ENCODE data around the gene COL28A1. TPM values are rescaled to one million over a fixed set of nuclear protein-coding genes. Genes with fewer than 3 reads are reported as not detected.
A peak's percentile ranks its signal among the peaks of the same experiment; 100 is the strongest.

Gene COL28A1
- total RNA-seq, 1 donor from 2014 or later: 0.60 TPM

GRCh38 chr7:7582596-7582995 lies 46.9 kb upstream of the COL28A1 start:
- Histone ChIP-seq H2AFZ (replicated peaks) (no peak overlapping the region), H3K9ac (no peak overlapping the region), H3K4me1 (peaks cover 12% of the 10 kb centered on the region), H3F3A (ENCODE audit: low read depth) (peaks cover 21% of the 10 kb centered on the region), H3K9me3 (ENCODE audit: low read depth) (no peaks in the 10 kb centered on the region), H4K20me1 (ENCODE audit: low read depth) (peaks cover 18% of the 10 kb centered on the region), H3K4me3 (no peak overlapping the region), H3K27me3 (no peaks in the 10 kb centered on the region), H3K36me3 (peaks cover 4% of the 10 kb centered on the region), H3K4me2 (peak overlapping the region; percentile 52), H3K79me2 (ENCODE audit: low read depth) (peaks cover 13% of the 10 kb centered on the region), H3K27ac (no peak overlapping the region)
- Mint-ChIP-seq H3K36me3 (peaks cover 10% of the 10 kb centered on the region), H3K27ac (no peak overlapping the region), H3K4me3 (no peak overlapping the region), H3K4me1 (peaks cover 5% of the 10 kb centered on the region), H3K9me3 (no peaks in the 10 kb centered on the region), H3K27me3 (ENCODE audit: insufficient read depth, low read depth) (no peaks in the 10 kb centered on the region)
- DNase-seq (ENCODE audit: low spot score): no peak
- TF ChIP-seq, protein P1, sequence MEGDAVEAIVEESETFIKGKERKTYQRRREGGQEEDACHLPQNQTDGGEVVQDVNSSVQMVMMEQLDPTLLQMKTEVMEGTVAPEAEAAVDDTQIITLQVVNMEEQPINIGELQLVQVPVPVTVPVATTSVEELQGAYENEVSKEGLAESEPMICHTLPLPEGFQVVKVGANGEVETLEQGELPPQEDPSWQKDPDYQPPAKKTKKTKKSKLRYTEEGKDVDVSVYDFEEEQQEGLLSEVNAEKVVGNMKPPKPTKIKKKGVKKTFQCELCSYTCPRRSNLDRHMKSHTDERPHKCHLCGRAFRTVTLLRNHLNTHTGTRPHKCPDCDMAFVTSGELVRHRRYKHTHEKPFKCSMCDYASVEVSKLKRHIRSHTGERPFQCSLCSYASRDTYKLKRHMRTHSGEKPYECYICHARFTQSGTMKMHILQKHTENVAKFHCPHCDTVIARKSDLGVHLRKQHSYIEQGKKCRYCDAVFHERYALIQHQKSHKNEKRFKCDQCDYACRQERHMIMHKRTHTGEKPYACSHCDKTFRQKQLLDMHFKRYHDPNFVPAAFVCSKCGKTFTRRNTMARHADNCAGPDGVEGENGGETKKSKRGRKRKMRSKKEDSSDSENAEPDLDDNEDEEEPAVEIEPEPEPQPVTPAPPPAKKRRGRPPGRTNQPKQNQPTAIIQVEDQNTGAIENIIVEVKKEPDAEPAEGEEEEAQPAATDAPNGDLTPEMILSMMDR (IDR thresholded peaks at IDR 0.05): no peak
- no peak for TF ChIP-seq EZH2 (IDR thresholded peaks at IDR 0.05)
- TF ChIP-seq EZH2phosphoT487 (IDR thresholded peaks at IDR 0.05): no peak

GRCh38 chr7:7581531-7582179 lies 46.0 kb upstream of the COL28A1 start:
- Histone ChIP-seq H3K79me2 (ENCODE audit: low read depth) (peaks cover 13% of the 10 kb centered on the region), H3K9ac (no peak overlapping the region), H3K36me3 (peaks cover 4% of the 10 kb centered on the region), H3K4me2 (peak overlapping the region; percentile 52), H4K20me1 (ENCODE audit: low read depth) (peaks cover 18% of the 10 kb centered on the region), H3F3A (ENCODE audit: low read depth) (peaks cover 21% of the 10 kb centered on the region), H3K4me1 (peaks cover 12% of the 10 kb centered on the region), H3K27ac (no peak overlapping the region), H3K27me3 (no peaks in the 10 kb centered on the region), H3K4me3 (peak overlapping the region; percentile 10), H3K9me3 (ENCODE audit: low read depth) (no peaks in the 10 kb centered on the region), H2AFZ (replicated peaks) (no peak overlapping the region)
- Mint-ChIP-seq H3K27ac (no peak overlapping the region), H3K4me3 (no peak overlapping the region), H3K9me3 (no peaks in the 10 kb centered on the region), H3K27me3 (ENCODE audit: insufficient read depth, low read depth) (no peaks in the 10 kb centered on the region), H3K36me3 (peaks cover 10% of the 10 kb centered on the region), H3K4me1 (peaks cover 5% of the 10 kb centered on the region)
- TF ChIP-seq EZH2 (IDR thresholded peaks at IDR 0.05) (no peak), EZH2phosphoT487 (IDR thresholded peaks at IDR 0.05) (peak; percentile 58)
- TF ChIP-seq, protein P1 (IDR thresholded peaks at IDR 0.05): no peak
- peak; percentile 77 for DNase-seq (ENCODE audit: low spot score)

- peaks cover 10% of the 10 kb centered on the region for H3K36me3 Mint-ChIP-seq
- H3K4me3 Mint-ChIP-seq: no peak overlapping the region
- no peaks in the 10 kb centered on the region for H3K27me3 Mint-ChIP-seq (ENCODE audit: insufficient read depth, low read depth)
- peaks cover 5% of the 10 kb centered on the region for H3K4me1 Mint-ChIP-seq
- no peaks in the 10 kb centered on the region for H3K27me3 ChIP-seq
- peaks cover 21% of the 10 kb centered on the region for H3F3A ChIP-seq (ENCODE audit: low read depth)
- H3K79me2 ChIP-seq (ENCODE audit: low read depth): peaks cover 22% of the 10 kb centered on the region
- H3K4me3 ChIP-seq: no peak overlapping the region
- H3K9me3 Mint-ChIP-seq: no peaks in the 10 kb centered on the region
- no peak overlapping the region for H2AFZ ChIP-seq (replicated peaks)
- no peak overlapping the region for H3K9ac ChIP-seq
- no peak overlapping the region for H3K27ac ChIP-seq
- no peak overlapping the region for H3K4me2 ChIP-seq
- TF ChIP-seq EZH2 (IDR thresholded peaks at IDR 0.05): no peak
- no peak overlapping the region for H3K27ac Mint-ChIP-seq
- no peak for DNase-seq (ENCODE audit: low spot score)
- peaks cover 4% of the 10 kb centered on the region for H3K36me3 ChIP-seq
- peaks cover 18% of the 10 kb centered on the region for H4K20me1 ChIP-seq (ENCODE audit: low read depth)
- no peaks in the 10 kb centered on the region for H3K9me3 ChIP-seq (ENCODE audit: low read depth)
- peaks cover 12% of the 10 kb centered on the region for H3K4me1 ChIP-seq
Observed at GRCh38 chr7:7579638-7580037, 44.0 kb upstream of the COL28A1 start.

DNA sequence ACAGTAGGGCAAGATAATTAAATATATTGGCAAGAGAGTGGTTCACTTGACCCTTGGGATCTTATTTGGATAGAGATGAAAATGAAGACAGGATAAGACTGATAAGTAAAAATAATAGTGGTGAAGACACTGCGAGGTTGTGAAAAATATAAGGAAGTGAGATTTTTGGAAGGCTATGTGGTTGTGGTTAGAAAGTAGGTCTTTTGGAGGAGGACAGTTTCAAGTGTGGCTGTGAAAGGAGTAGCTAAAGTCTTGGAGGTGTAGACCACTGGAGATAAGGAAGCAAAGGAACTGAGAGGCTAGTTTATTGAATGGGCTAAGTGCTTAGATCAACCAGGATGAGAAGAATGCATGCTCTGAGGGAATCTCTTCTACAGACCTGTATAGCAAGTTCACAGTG lies 42.2 kb upstream of the COL28A1 start:
- Mint-ChIP-seq H3K27ac (no peak overlapping the region), H3K9me3 (peaks cover 6% of the 10 kb centered on the region), H3K4me3 (no peak overlapping the region), H3K36me3 (peaks cover 24% of the 10 kb centered on the region), H3K27me3 (ENCODE audit: insufficient read depth, low read depth) (no peaks in the 10 kb centered on the region), H3K4me1 (peaks cover 5% of the 10 kb centered on the region)
- no peak overlapping the region for H3K9ac ChIP-seq
- no peak overlapping the region for H3K4me3 ChIP-seq
- H3K27me3 ChIP-seq: no peaks in the 10 kb centered on the region
- H3K4me2 ChIP-seq: no peak overlapping the region
- H2AFZ ChIP-seq (replicated peaks): no peak overlapping the region
- TF ChIP-seq EZH2 (IDR thresholded peaks at IDR 0.05): no peak
- TF ChIP-seq, protein P1 (IDR thresholded peaks at IDR 0.05): no peak
- TF ChIP-seq EZH2phosphoT487 (IDR thresholded peaks at IDR 0.05): no peak
- peaks cover 34% of the 10 kb centered on the region for H3K79me2 ChIP-seq (ENCODE audit: low read depth)
- no peak overlapping the region for H3K27ac ChIP-seq
- H3K4me1 ChIP-seq: peaks cover 12% of the 10 kb centered on the region
- no peak for DNase-seq (ENCODE audit: low spot score)
- H3K9me3 ChIP-seq (ENCODE audit: low read depth): no peaks in the 10 kb centered on the region
- peaks cover 4% of the 10 kb centered on the region for H3K36me3 ChIP-seq
- H3F3A ChIP-seq (ENCODE audit: low read depth): peaks cover 21% of the 10 kb centered on the region
- peaks cover 18% of the 10 kb centered on the region for H4K20me1 ChIP-seq (ENCODE audit: low read depth)

Data from neural progenitor cell (in vitro differentiated cells).